Caki2 (cell line): ENCODE data around the gene LRRC8D. TPM values are rescaled to one million over a fixed set of nuclear protein-coding genes. Genes with fewer than 3 reads are reported as not detected.
A peak's percentile ranks its signal among the peaks of the same experiment; 100 is the strongest.

Experiments used
- DNase-seq: peaks from one replicate; pipeline ENCODE4 v3.0.0-alpha.2; 2015; ENCODE audit warnings: low read depth
- in situ Hi-C: cut with HindIII; loops from 2 replicates; pipeline ENCODE4 v1.10.0; 2016; ENCODE audit warnings: low sequenced_read_pairs, low pct_unique_long_range_greater_than_20kb, mixed read lengths
- total RNA-seq: library from RNA; depleted of rRNA; stranded (reverse); fragments of >200 nt; shearing (Covaris generic); gene quantifications from 2 replicates; pipeline ENCODE4 v1.2.3, GENCODE V29; 2014; ENCODE audit warnings: low replicate concordance

The LRRC8D gene
- total RNA-seq, 1 experiment from 2014 or later = 38.4 TPM

GRCh38 chr1:89827330-89827729 lies 6.5 kb downstream of the LRRC8D start:
- in situ Hi-C loops = no loop called here
- DNase-seq = no peak

- in situ Hi-C loops = no loop called here
- no peak for DNase-seq
Observed at GRCh38 chr1:89827902-89828301, 7.1 kb downstream of the LRRC8D start.

DNA sequence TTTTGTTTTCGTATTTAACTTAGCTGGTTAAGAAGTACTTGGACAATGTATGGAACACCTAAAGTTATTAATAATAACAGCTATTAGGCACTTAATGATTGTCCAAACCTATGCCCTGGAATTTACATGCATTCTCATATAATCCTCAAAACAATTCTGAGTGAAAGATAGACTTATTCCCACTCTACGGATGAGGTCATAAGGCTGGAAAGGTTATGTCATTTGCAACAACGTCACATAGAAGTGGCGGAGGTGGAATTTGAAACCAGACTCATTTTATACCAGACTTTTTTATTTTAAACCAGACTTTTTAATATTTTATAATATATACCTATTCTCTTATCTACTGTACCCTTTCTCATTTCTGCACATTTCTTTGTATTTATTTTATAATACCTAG lies 8.4 kb downstream of the LRRC8D start:
- no peak for DNase-seq
- in situ Hi-C loops = no loop called here

DNA sequence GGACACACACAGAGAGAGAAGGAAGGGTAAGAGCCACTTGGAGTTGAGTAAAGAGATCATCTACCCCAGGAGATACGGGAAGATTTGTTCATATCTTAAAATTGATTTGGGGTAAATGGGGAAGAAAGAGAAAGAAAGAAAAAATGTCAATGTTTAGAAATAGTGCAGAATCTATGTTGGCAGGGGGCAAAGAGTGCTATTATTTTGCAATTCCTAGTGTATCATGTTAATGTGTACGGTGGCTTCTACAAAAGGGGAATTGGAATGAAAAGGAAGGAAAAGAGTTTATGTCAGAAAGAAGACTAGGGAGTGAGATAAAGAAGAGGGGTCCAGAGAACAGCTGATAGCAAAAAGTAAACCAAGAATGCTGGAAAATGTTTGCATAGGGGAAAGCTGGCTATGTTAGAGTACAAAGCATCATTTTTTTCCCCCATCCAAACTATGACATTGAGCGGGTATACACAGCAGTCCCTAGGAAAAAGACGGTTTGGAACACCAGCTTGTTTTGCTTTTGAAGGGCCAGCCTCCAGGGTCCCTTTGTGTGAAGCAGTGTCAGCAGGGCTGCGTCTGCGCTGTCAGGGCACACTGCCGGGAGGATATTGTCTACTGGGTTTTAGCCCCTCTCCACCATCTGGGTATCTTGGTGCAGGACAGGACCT lies 10.8 kb downstream of the LRRC8D start:
- DNase-seq = no peak
- in situ Hi-C loops = no loop called here

GRCh38 chr1:89832496-89833127 lies 11.8 kb downstream of the LRRC8D start:
- in situ Hi-C loops = no loop called here

GRCh38 chr1:89833183-89834082 lies 12.6 kb downstream of the LRRC8D start:
- in situ Hi-C loops = no loop called here
- DNase-seq = no peak

More at GRCh38 chr1:89832496-89833127, 11.8 kb downstream of the LRRC8D start:
- no peak for DNase-seq

GRCh38 chr1:89834083-89834704 lies 13.4 kb downstream of the LRRC8D start:
- in situ Hi-C loops = no loop called here
- no peak for DNase-seq

DNA sequence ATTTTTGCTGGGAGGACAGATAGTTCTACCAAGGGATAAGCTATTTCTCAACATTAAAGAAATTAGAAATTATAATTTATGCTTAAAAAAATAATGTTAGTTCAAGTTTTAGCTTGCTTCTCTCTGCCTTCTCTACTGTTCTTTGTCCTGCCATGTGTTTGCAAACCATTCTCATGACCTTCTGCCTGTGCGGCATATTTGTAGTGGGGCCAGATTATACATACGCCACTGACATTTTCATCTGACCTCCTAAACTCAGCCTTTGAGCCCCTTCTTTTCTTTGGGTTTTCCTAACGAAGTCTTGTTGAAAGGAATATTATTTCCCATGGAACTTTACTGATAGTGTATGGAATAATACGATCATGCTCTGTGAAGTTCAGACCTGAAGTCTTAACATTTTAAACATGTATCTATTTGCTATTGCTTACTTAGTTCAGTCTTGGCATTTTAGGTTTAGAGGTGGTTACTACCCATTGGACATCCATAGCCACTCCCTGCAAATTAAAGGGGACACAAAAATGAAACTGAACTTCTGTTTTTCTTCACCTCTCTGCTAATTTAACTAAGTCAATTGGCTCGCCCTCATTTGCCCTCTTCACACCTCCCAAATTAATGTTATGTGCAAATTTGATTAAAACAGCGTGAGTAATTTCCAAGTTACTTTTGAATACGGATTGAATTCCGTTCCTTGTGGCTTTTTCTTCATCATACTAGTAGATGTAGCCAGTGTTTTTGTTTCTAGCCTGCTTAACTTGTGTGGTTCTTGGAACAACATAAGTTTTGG lies 15.6 kb downstream of the LRRC8D start:
- in situ Hi-C loops = no loop called here
- no peak for DNase-seq

- in situ Hi-C loops = no loop called here
- DNase-seq = no peak
Observed at GRCh38 chr1:89837036-89837481, 16.2 kb downstream of the LRRC8D start.

DNA sequence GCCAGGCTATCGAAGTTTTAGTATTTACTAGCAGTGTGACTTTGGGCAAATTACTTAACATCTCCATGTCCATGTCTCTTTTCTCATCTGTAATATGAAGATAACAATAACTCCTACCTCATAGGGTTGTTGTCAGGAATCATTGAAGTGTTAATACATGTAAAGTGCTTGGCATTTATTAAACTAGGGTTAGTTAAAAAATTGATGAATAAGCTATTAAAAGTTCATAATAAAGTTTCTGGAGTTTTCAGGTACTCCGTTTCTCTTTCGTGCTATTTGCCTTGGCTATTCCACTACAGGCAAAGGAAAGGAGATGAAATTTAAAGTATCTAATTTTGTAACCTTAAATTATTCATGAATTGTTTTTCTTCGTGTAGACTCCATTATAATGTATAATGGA lies 16.7 kb downstream of the LRRC8D start:
- no peak for DNase-seq
- in situ Hi-C loops = no loop called here

DNA sequence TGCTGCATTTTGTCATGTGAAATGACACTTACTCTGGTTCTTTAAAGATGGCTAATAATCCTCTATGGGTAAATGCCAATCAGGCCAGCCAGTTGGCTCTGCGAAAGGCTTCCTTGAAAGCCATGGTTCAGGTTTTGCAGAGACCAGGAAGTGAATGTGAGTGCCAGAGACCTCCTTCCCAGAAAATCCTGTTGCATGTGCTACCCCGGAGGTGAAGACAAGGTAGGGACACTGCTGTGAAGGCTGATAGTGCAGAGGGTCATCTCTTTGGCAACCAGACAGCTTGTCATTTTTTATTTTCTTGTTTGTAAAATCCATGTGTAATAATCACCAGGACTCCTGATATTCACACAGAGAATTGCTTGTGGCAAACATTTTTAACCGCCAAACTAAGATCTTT lies 18.7 kb downstream of the LRRC8D start:
- in situ Hi-C loops = no loop called here
- DNase-seq = no peak

DNA sequence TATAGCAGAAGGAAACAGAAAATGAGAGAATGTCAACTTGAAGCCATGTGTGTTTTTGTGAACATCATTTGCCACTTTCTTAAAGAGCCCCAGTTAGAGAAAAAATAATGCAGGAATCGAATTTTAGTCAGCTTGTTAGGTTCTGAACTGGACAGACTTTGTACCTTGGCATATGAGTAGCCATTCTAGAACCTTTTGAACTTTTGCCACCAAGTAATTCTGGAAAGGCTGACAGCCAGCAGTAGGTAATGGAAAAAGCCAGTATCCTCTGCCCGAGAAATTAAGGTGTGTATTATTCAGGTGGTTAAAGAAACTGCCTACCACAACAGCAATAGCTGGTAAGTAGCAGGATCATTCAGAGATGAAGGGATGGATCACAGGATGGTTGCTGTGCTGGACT lies 20.7 kb downstream of the LRRC8D start:
- in situ Hi-C loops = no loop called here

DNA sequence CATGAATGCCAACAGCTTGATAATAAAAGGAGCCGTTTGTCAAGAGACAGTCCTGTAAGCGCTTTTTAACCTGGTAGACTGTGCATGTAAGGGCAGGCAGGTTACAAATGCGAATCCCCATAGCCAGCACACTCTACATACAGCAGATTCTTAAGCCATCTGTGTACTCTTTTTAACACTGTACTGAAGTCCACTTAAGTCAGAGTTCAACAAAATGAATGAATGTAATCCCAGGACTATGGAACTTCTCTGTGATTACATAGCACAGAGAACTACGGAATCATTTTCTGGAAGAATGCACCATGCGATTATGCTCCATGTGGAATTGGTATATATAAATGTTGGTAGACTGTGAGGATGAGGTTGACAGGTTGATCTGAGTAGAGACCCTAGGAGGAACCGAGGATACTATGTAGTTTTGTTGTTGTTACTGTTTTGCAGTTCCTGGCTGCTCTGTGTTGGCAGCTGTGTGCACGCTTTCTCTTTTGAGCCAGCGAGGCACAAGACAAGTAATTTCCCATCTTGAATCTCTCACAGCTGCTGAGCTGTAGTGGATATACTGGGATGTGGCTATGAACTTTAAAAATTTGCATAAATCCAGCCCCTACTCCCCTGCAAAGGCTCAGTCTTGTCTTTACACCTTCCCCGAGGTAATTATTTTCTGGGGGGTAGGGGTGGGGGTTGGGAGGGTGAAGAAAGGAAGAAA lies 21.9 kb downstream of the LRRC8D start:
- DNase-seq = no peak
- in situ Hi-C loops = no loop called here

More for the DNA sequence above, 20.7 kb downstream of the LRRC8D start:
- DNase-seq = no peak

DNA sequence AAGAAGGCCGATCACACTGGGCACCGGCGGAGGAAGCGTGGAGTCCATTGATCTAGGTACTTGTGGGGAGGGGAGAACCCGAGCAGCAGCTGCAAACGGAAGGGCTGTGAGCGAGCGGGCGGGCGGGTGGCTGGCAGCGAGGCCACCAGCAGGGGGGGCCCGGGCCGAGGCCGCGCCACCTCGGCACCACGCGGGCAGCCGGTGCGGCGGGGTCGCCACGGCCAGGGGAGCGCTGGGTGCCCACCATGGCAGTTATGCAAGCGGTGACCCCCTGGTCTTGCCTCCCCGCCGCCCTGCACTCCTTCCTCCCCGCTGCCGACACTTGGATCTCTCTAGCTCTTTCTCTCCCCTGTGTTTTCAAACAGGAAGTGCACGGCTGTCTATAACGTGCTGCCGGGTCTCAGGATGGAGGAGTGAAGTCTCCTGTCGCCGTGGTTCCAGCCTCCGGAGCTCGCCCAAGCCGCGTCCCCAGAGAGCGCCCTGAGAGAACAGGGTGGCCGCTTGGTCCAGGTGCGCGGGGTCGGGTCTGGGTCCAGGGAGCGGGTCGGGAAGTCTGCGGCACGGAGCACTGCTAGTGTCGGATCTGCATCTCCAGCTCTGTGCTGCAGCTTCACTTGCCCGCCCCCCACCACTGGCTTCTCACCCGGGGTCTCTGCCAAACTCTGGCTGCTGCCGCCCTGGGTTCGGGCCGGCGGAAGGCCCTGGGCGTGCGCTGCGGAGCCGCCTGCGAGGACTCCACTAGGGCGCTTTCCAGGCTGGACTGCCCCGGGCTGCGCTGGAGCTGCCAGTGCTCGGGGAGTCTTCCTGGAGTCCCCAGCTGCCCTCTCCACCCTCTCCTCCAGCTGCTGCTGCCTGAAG lies 22.7 kb downstream of the LRRC8D start:
- in situ Hi-C loops = no loop called here
- DNase-seq = peak; percentile 78

DNA sequence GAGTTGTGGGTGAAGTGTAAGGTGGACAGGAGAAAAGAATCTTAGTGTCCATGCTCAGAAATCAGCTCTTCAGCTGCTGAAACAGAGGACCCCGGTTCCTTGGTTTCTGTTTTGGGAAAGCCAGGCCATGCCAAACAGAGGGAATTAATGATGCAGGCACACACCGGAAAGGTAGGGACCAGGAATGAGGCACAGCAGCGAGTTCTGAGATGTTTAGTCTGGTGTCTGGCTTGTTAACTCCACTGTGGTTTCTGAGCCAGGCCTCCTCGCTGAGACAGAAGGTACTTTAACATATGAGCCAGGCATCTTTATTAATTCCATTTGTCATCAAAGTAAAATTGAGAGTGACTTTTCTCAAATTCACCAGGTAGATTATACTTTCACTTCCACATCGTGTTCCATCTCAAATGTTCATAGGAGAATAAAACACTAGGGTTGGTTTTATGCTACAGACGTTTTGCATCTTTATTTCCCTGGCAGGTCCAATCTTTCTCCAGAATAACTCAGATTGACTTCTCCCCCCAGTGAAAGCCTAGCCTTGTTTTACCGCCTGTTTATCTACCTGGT lies 23.5 kb downstream of the LRRC8D start:
- in situ Hi-C loops = no loop called here
- DNase-seq = no peak

DNA sequence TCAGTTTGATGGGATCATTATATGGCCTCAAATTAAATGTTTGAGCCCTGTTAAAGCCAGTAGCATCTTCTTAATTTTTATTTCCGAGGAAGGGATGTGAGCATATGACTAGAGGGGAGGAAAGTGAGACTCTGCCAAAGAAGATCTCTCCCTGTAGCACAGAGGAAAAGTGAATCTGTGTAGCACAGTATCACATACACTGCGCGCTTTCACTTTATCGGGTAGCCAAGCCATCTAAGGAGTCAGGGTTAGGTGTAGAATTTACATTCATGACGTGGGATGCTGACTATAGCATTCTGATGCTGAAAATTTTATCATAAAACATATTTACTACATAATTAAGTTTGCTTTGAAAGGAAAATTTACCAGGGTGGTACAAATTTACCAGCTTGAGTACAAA lies 24.0 kb downstream of the LRRC8D start:
- in situ Hi-C loops = no loop called here
- no peak for DNase-seq
